Stimulated activated naive CD8-positive, alpha-beta T cell treated with anti-CD3 and anti-CD28 coated beads, Interleukin-15, Interleukin-2, amounts not matched to agents 100 U/mL and 50 U/mL, for 24 hours (primary cell): ENCODE data around the gene TAF1B.

Experiments used
- ATAC-seq: fragments of 150-1000 bp; cut with Tn5 transposase; one replicate; pipeline ENCODE4 v1.10.0; 2021
- DNase-seq: peaks from one replicate; pipeline ENCODE4 v3.0.0; 2021

Gene TAF1B

GRCh38 chr2:9941996-9942390, 98.7 kb downstream of the TAF1B start:
- DNase-seq (no peak), ATAC-seq (no peak)

- ATAC-seq (no peak), DNase-seq (no peak)
Measured at GRCh38 chr2:9944330-9944758, 101.1 kb downstream of the TAF1B start.

- ATAC-seq (no peak), DNase-seq (no peak)
Measured at GRCh38 chr2:9945596-9945995, 102.3 kb downstream of the TAF1B start.

GRCh38 chr2:9946076-9946475, 102.8 kb downstream of the TAF1B start:
- ATAC-seq (no peak), DNase-seq (no peak)

GRCh38 chr2:9946818-9947217, 103.5 kb downstream of the TAF1B start:
- DNase-seq, result no peak
- ATAC-seq, result no peak

GRCh38 chr2:9948721-9949120, 105.4 kb downstream of the TAF1B start:
- DNase-seq (no peak), ATAC-seq (no peak)

GRCh38 chr2:9949239-9949991, 106.1 kb downstream of the TAF1B start:
- ATAC-seq (no peak), DNase-seq (no peak)

GRCh38 chr2:9949992-9950520, 106.8 kb downstream of the TAF1B start:
- DNase-seq, result no peak
- no peak for ATAC-seq

- peak; percentile 56 for ATAC-seq
- peak; percentile 49 for DNase-seq
Measured at GRCh38 chr2:9950521-9951271, 107.4 kb downstream of the TAF1B start.

- DNase-seq, result no peak
Measured at GRCh38 chr2:9951272-9951521, 107.9 kb downstream of the TAF1B start.

GRCh38 chr2:9951522-9952285, 108.4 kb downstream of the TAF1B start, which contains the start of gene GRHL1:
Gene GRHL1 (plus strand): TSS chr2:9951693. CDS start chr2:9951834, 141 bp downstream.
- ATAC-seq (peak; percentile 97), DNase-seq (peak; percentile 93)

More at GRCh38 chr2:9951272-9951521, 107.9 kb downstream of the TAF1B start:
- ATAC-seq, result no peak

- DNase-seq (no peak), ATAC-seq (no peak)
Measured at GRCh38 chr2:9952286-9952737, 109.0 kb downstream of the TAF1B start.

- ATAC-seq (no peak), DNase-seq (no peak)
Measured at GRCh38 chr2:9952856-9953503, 109.7 kb downstream of the TAF1B start.

GRCh38 chr2:9954136-9954535, 110.9 kb downstream of the TAF1B start:
- DNase-seq (no peak), ATAC-seq (no peak)

GRCh38 chr2:9958057-9958456, 114.8 kb downstream of the TAF1B start:
- DNase-seq (no peak), ATAC-seq (no peak)

- ATAC-seq, result no peak
Measured at GRCh38 chr2:9959262-9959661, 116.0 kb downstream of the TAF1B start.

GRCh38 chr2:9961013-9961412, 117.7 kb downstream of the TAF1B start:
- DNase-seq (no peak), ATAC-seq (no peak)

More at GRCh38 chr2:9959262-9959661, 116.0 kb downstream of the TAF1B start:
- DNase-seq, result no peak

GRCh38 chr2:9964334-9964980, 121.2 kb downstream of the TAF1B start:
- DNase-seq (no peak), ATAC-seq (no peak)

- ATAC-seq, result no peak
- no peak for DNase-seq
Measured at GRCh38 chr2:9965119-9965822, 122.0 kb downstream of the TAF1B start.

GRCh38 chr2:9966491-9967022, 123.3 kb downstream of the TAF1B start:
- no peak for ATAC-seq
- no peak for DNase-seq
